Spinal cord (tissue), 10 donors: ENCODE measurements around the gene TPCN1. TPM values are rescaled to one million over a fixed set of nuclear protein-coding genes. Genes with fewer than 3 reads are reported as not detected.

Experiments
- DNase-seq, 6 donors: peaks; one replicate each; pipeline versions ENCODE4 v3.0.0 to v3.0.0-alpha.2; 2013 to 2015; ENCODE audit warnings: low spot score in 6 of 6, low read depth in 4 of 6
- H3K27ac ChIP-seq: one replicate; pipeline ENCODE4 v1.5.1; 2013; ENCODE audit warnings: low read depth, low read length, control low read depth
- H3K27me3 ChIP-seq: one replicate; pipeline ENCODE4 v1.6.1; 2013; ENCODE audit warnings: low read length; ENCODE audit not compliant: control insufficient read depth, insufficient read depth
- H3K36me3 ChIP-seq: one replicate; pipeline ENCODE4 v1.6.1; 2013; ENCODE audit warnings: low read length; ENCODE audit not compliant: control insufficient read depth, insufficient read depth
- H3K4me1 ChIP-seq: one replicate; pipeline ENCODE4 v1.6.1; 2013; ENCODE audit warnings: low read length; ENCODE audit not compliant: control insufficient read depth, insufficient read depth
- H3K4me3 ChIP-seq: one replicate; pipeline ENCODE4 v1.5.1; 2013; ENCODE audit warnings: low read depth, low read length, control low read depth
- H3K9me3 ChIP-seq: one replicate; pipeline ENCODE4 v1.6.1; 2013; ENCODE audit warnings: low read length; ENCODE audit not compliant: control insufficient read depth, insufficient read depth
- WGBS: methylation state at CpG from one replicate; pipeline ENCODE4 v1.1.5; 2013; ENCODE audit warnings: missing lambda C conversion rate; ENCODE audit not compliant: insufficient coverage; 5-methylcytosine and 5-hydroxymethylcytosine counted together
- polyA plus RNA-seq, 2 donors: library from polyadenylated mRNA; unstranded; fragments of 120-200 nt; gene quantifications; one replicate each; pipeline ENCODE4 v1.2.1, GENCODE V29; 2013; ENCODE audit not compliant: insufficient read length in 2 of 2
- total RNA-seq, 2 donors: library from RNA; depleted of rRNA in 1 of 2; stranded (reverse); fragments of 120-200 nt in 1 of 2; fragments of >200 nt in 1 of 2; gene quantifications; one replicate each; pipeline versions ENCODE4 v1.2.3 to v1.2.4, GENCODE V29; 2013 to 2014
- donor health status: healthy.

TPCN1 gene
- total and polyA plus RNA-seq, 4 donors = 14.0 to 43.8 (median 29.1) TPM

- Histone ChIP-seq H3K4me3 (no peak overlapping the region), H3K27me3 (no peaks in the 10 kb centered on the region), H3K9me3 (no peaks in the 10 kb centered on the region), H3K4me1 (peaks cover 62% of the 10 kb centered on the region), H3K27ac (peak overlapping the region; percentile 40), H3K36me3 (peaks cover 3% of the 10 kb centered on the region)
- 53% methylated on average over 2 of the region's 3 CpGs for WGBS
- no peak for DNase-seq
Observed at GRCh38 chr12:113239288-113239771, 18.1 kb downstream of the TPCN1 start.

- peaks cover 67% of the 10 kb centered on the region for H3K4me1 ChIP-seq
- no peak overlapping the region for H3K4me3 ChIP-seq
- H3K27ac ChIP-seq = peak overlapping the region; percentile 40
- no peaks in the 10 kb centered on the region for H3K9me3 ChIP-seq
- peak in 2 of 6 donors; percentile 88 to 96 for DNase-seq
- H3K27me3 ChIP-seq = no peaks in the 10 kb centered on the region
- peaks cover 3% of the 10 kb centered on the region for H3K36me3 ChIP-seq
- WGBS = 20% methylated on average over 12 of the region's 12 CpGs
Observed at GRCh38 chr12:113239811-113240331, 18.6 kb downstream of the TPCN1 start.

- H3K4me1 ChIP-seq = peaks cover 72% of the 10 kb centered on the region
- no peak for DNase-seq
- no peaks in the 10 kb centered on the region for H3K9me3 ChIP-seq
- no peaks in the 10 kb centered on the region for H3K27me3 ChIP-seq
- 80% methylated on average over 2 of the region's 3 CpGs for WGBS
- H3K36me3 ChIP-seq = peaks cover 3% of the 10 kb centered on the region
- no peak overlapping the region for H3K4me3 ChIP-seq
- peak overlapping the region; percentile 40 for H3K27ac ChIP-seq
Observed at GRCh38 chr12:113240395-113240794, 19.1 kb downstream of the TPCN1 start.

- no peak overlapping the region for H3K27ac ChIP-seq
- H3K4me1 ChIP-seq = peaks cover 75% of the 10 kb centered on the region
- peaks cover 4% of the 10 kb centered on the region for H3K36me3 ChIP-seq
Observed at GRCh38 chr12:113241191-113242025, 20.1 kb downstream of the TPCN1 start.

GRCh38 chr12:113242026-113242418 lies 20.8 kb downstream of the TPCN1 start:
- Histone ChIP-seq H3K36me3 (peaks cover 10% of the 10 kb centered on the region), H3K4me3 (no peak overlapping the region), H3K4me1 (peaks cover 81% of the 10 kb centered on the region), H3K27ac (no peak overlapping the region), H3K27me3 (no peaks in the 10 kb centered on the region), H3K9me3 (no peaks in the 10 kb centered on the region)
- WGBS = 51% methylated on average over 11 of the region's 11 CpGs
- DNase-seq = no peak

More at GRCh38 chr12:113241191-113242025, 20.1 kb downstream of the TPCN1 start:
- no peaks in the 10 kb centered on the region for H3K27me3 ChIP-seq
- H3K9me3 ChIP-seq = no peaks in the 10 kb centered on the region
- 61% methylated on average over 11 of the region's 14 CpGs for WGBS
- no peak overlapping the region for H3K4me3 ChIP-seq
- DNase-seq = peak in 2 of 6 donors; percentile 86 to 93

GRCh38 chr12:113242560-113242959 lies 21.3 kb downstream of the TPCN1 start:
- Histone ChIP-seq H3K4me1 (peaks cover 86% of the 10 kb centered on the region), H3K27me3 (no peaks in the 10 kb centered on the region), H3K27ac (no peak overlapping the region), H3K36me3 (peaks cover 9% of the 10 kb centered on the region), H3K4me3 (no peak overlapping the region), H3K9me3 (no peaks in the 10 kb centered on the region)
- WGBS = 87% methylated on average over 7 of the region's 8 CpGs
- DNase-seq = no peak

GRCh38 chr12:113244047-113244460 lies 22.8 kb downstream of the TPCN1 start:
- Histone ChIP-seq H3K27me3 (no peaks in the 10 kb centered on the region), H3K4me3 (no peak overlapping the region), H3K4me1 (peaks cover 95% of the 10 kb centered on the region), H3K36me3 (peaks cover 15% of the 10 kb centered on the region), H3K9me3 (no peaks in the 10 kb centered on the region), H3K27ac (peak overlapping the region; percentile 82)
- peak in 4 of 6 donors; percentile 75 to 95 (median 85) for DNase-seq
- WGBS = 22% methylated on average over 3 of the region's 5 CpGs

- Histone ChIP-seq H3K36me3 (peaks cover 19% of the 10 kb centered on the region), H3K9me3 (no peaks in the 10 kb centered on the region), H3K4me3 (no peak overlapping the region), H3K4me1 (peaks cover 95% of the 10 kb centered on the region), H3K27me3 (no peaks in the 10 kb centered on the region), H3K27ac (peak overlapping the region; percentile 82)
- peak in 2 of 6 donors; percentile 80 to 89 for DNase-seq
- 31% methylated on average over 16 of the region's 16 CpGs for WGBS
Observed at GRCh38 chr12:113244478-113244958, 23.3 kb downstream of the TPCN1 start.

GRCh38 chr12:113245695-113246477 lies 24.6 kb downstream of the TPCN1 start:
- no peaks in the 10 kb centered on the region for H3K27me3 ChIP-seq
- H3K4me1 ChIP-seq = peaks cover 83% of the 10 kb centered on the region
- H3K36me3 ChIP-seq = peaks cover 25% of the 10 kb centered on the region
- H3K9me3 ChIP-seq = no peaks in the 10 kb centered on the region
- peak overlapping the region; percentile 85 for H3K27ac ChIP-seq
- H3K4me3 ChIP-seq = no peak overlapping the region
- peak in 3 of 6 donors; percentile 59 to 95 (median 85) for DNase-seq
- 5% methylated on average over 13 of the region's 19 CpGs for WGBS
